Mesendoderm (in vitro differentiated cells): ENCODE measurements around the gene IL1RAPL1.

Experiments
- DNase-seq: peaks from one replicate; pipeline ENCODE4 v3.0.0; 2013
- H2AK5ac ChIP-seq: 2 replicates; pipeline ENCODE4 v1.6.1; 2013; ENCODE audit warnings: low read length, inconsistent platforms
- H2BK120ac ChIP-seq: 2 replicates; pipeline ENCODE4 v1.6.1; 2013; ENCODE audit warnings: low read depth, mild to moderate bottlenecking, low read length, moderate library complexity, mixed read lengths
- H2BK15ac ChIP-seq: replicated peaks from 2 replicates; pipeline ENCODE4 v1.6.1; 2013; ENCODE audit warnings: low read depth, mild to moderate bottlenecking, moderate library complexity
- H2BK5ac ChIP-seq: 2 replicates; pipeline ENCODE4 v1.6.1; 2013; ENCODE audit warnings: low read length, inconsistent platforms
- H3K18ac ChIP-seq: 2 replicates; pipeline ENCODE4 v1.6.1; 2013; ENCODE audit warnings: mild to moderate bottlenecking, low read length, mixed read lengths
- H3K23ac ChIP-seq: one replicate; pipeline ENCODE4 v1.6.1; 2013; ENCODE audit warnings: low read length
- H3K27ac ChIP-seq: 2 replicates; pipeline ENCODE4 v1.5.1; 2013; ENCODE audit warnings: low read depth, mild to moderate bottlenecking, inconsistent platforms, low read length, moderate library complexity
- H3K27me3 ChIP-seq: 2 replicates; pipeline ENCODE4 v1.6.1; 2013; ENCODE audit warnings: low read length, control low read depth, mild to moderate bottlenecking, inconsistent platforms; ENCODE audit not compliant: insufficient read depth, poor library complexity
- H3K36me3 ChIP-seq: 2 replicates; pipeline ENCODE4 v1.6.1; 2013; ENCODE audit warnings: low read length, inconsistent platforms; ENCODE audit not compliant: control insufficient read depth, insufficient read depth
- H3K4ac ChIP-seq: one replicate; pipeline ENCODE4 v1.6.1; 2013; ENCODE audit warnings: low read depth, mild to moderate bottlenecking, low read length, moderate library complexity
- H3K4me1 ChIP-seq: 2 replicates; pipeline ENCODE4 v1.6.1; 2013; ENCODE audit warnings: low read depth, low read length, inconsistent platforms; ENCODE audit not compliant: control insufficient read depth
- H3K4me2 ChIP-seq: 2 replicates; pipeline ENCODE4 v1.6.1; 2013; ENCODE audit warnings: low read length
- H3K4me3 ChIP-seq: 2 replicates; pipeline ENCODE4 v1.5.1; 2013; ENCODE audit warnings: mild to moderate bottlenecking, low read length
- H3K56ac ChIP-seq: one replicate; pipeline ENCODE4 v1.6.1; 2013; ENCODE audit warnings: low read length
- H3K79me1 ChIP-seq: 2 replicates; pipeline ENCODE4 v1.6.1; 2013; ENCODE audit warnings: low read length, inconsistent platforms
- H3K79me2 ChIP-seq: 2 replicates; pipeline ENCODE4 v1.6.1; 2013; ENCODE audit warnings: mild to moderate bottlenecking, low read length; ENCODE audit not compliant: control insufficient read depth, insufficient read depth
- H3K9ac ChIP-seq: 2 replicates; pipeline ENCODE4 v1.6.1; 2013; ENCODE audit warnings: low read length, inconsistent platforms
- H4K5ac ChIP-seq: one replicate; pipeline ENCODE4 v1.6.1; 2013; ENCODE audit warnings: low read length
- H4K8ac ChIP-seq: one replicate; pipeline ENCODE4 v1.6.1; 2013; ENCODE audit warnings: low read depth, mild to moderate bottlenecking, control low read depth, low read length, moderate library complexity
- WGBS: extraction: QIAGEN DNeasy Blood & Tissue Kit; methylation state at CpG from one replicate; pipeline ENCODE4 v1.1.7; 2013; ENCODE audit warnings: low lambda C conversion rate, missing lambda C conversion rate; ENCODE audit not compliant: insufficient coverage; ENCODE audit errors: extremely low coverage; 5-methylcytosine and 5-hydroxymethylcytosine counted together

Gene IL1RAPL1

GRCh38 chrX:28628120-28628519 lies 40.9 kb downstream of the IL1RAPL1 start:
- H3K79me1 ChIP-seq = no peaks in the 10 kb centered on the region
- no peaks in the 10 kb centered on the region for H3K36me3 ChIP-seq
- H3K9ac ChIP-seq = no peak overlapping the region
- no peak overlapping the region for H2AK5ac ChIP-seq
- no peak overlapping the region for H3K18ac ChIP-seq
- no peak overlapping the region for H2BK15ac ChIP-seq
- H4K8ac ChIP-seq = no peak overlapping the region
- H2BK5ac ChIP-seq = no peak overlapping the region
- H3K4me3 ChIP-seq = no peak overlapping the region
- no peak overlapping the region for H3K4me2 ChIP-seq
- H3K27me3 ChIP-seq = no peaks in the 10 kb centered on the region
- no peak overlapping the region for H3K23ac ChIP-seq
- H4K5ac ChIP-seq = no peak overlapping the region
- no peak overlapping the region for H3K4ac ChIP-seq
- no peak for DNase-seq
- H3K79me2 ChIP-seq = no peaks in the 10 kb centered on the region
- no peak overlapping the region for H2BK120ac ChIP-seq
- no peak overlapping the region for H3K27ac ChIP-seq
- no peak overlapping the region for H3K56ac ChIP-seq
- no peaks in the 10 kb centered on the region for H3K4me1 ChIP-seq

GRCh38 chrX:28638775-28639174 lies 51.5 kb downstream of the IL1RAPL1 start:
- no peak overlapping the region for H3K4me3 ChIP-seq
- no peak overlapping the region for H3K4me2 ChIP-seq
- no peak overlapping the region for H3K23ac ChIP-seq
- no peaks in the 10 kb centered on the region for H3K27me3 ChIP-seq
- no peak for DNase-seq
- no peak overlapping the region for H4K5ac ChIP-seq
- WGBS = no CpG with 5 or more reads among the region's 3 CpGs
- no peak overlapping the region for H2BK15ac ChIP-seq
- H3K18ac ChIP-seq = no peak overlapping the region
- H3K4me1 ChIP-seq = no peaks in the 10 kb centered on the region
- H3K79me2 ChIP-seq = no peaks in the 10 kb centered on the region
- H3K4ac ChIP-seq = no peak overlapping the region
- no peak overlapping the region for H2AK5ac ChIP-seq
- no peak overlapping the region for H3K27ac ChIP-seq
- no peak overlapping the region for H2BK120ac ChIP-seq
- H3K9ac ChIP-seq = no peak overlapping the region
- H4K8ac ChIP-seq = no peak overlapping the region
- H2BK5ac ChIP-seq = no peak overlapping the region
- no peak overlapping the region for H3K56ac ChIP-seq
- H3K36me3 ChIP-seq = no peaks in the 10 kb centered on the region
- H3K79me1 ChIP-seq = no peaks in the 10 kb centered on the region

- no peak overlapping the region for H4K5ac ChIP-seq
- no peak for DNase-seq
- no peak overlapping the region for H4K8ac ChIP-seq
- H2BK5ac ChIP-seq = no peak overlapping the region
- H3K4ac ChIP-seq = no peak overlapping the region
- no peak overlapping the region for H3K18ac ChIP-seq
- no peaks in the 10 kb centered on the region for H3K4me1 ChIP-seq
- no peak overlapping the region for H3K27ac ChIP-seq
- H3K56ac ChIP-seq = no peak overlapping the region
- H3K79me2 ChIP-seq = no peaks in the 10 kb centered on the region
- no peak overlapping the region for H2BK120ac ChIP-seq
- no peaks in the 10 kb centered on the region for H3K79me1 ChIP-seq
- H3K36me3 ChIP-seq = no peaks in the 10 kb centered on the region
- H3K9ac ChIP-seq = no peak overlapping the region
- no peak overlapping the region for H2AK5ac ChIP-seq
- H3K23ac ChIP-seq = no peak overlapping the region
- H2BK15ac ChIP-seq = no peak overlapping the region
- H3K27me3 ChIP-seq = no peaks in the 10 kb centered on the region
- H3K4me3 ChIP-seq = no peak overlapping the region
- no CpG with 5 or more reads among the region's 2 CpGs for WGBS
- H3K4me2 ChIP-seq = no peak overlapping the region
Observed at GRCh38 chrX:28639451-28639850, 52.2 kb downstream of the IL1RAPL1 start.

- H3K79me1 ChIP-seq = no peaks in the 10 kb centered on the region
- H4K5ac ChIP-seq = no peak overlapping the region
- H3K36me3 ChIP-seq = no peaks in the 10 kb centered on the region
- WGBS = no CpG with 5 or more reads among the region's 3 CpGs
- H2BK120ac ChIP-seq = no peak overlapping the region
- H3K4ac ChIP-seq = no peak overlapping the region
- H3K18ac ChIP-seq = no peak overlapping the region
- H3K9ac ChIP-seq = no peak overlapping the region
- no peak overlapping the region for H3K27ac ChIP-seq
- H3K4me2 ChIP-seq = no peak overlapping the region
- H4K8ac ChIP-seq = no peak overlapping the region
- H3K56ac ChIP-seq = no peak overlapping the region
- no peaks in the 10 kb centered on the region for H3K4me1 ChIP-seq
- no peaks in the 10 kb centered on the region for H3K79me2 ChIP-seq
- H2AK5ac ChIP-seq = no peak overlapping the region
- H2BK15ac ChIP-seq = no peak overlapping the region
- no peak for DNase-seq
- H3K23ac ChIP-seq = no peak overlapping the region
- no peak overlapping the region for H3K4me3 ChIP-seq
- H2BK5ac ChIP-seq = no peak overlapping the region
- no peaks in the 10 kb centered on the region for H3K27me3 ChIP-seq
Observed at GRCh38 chrX:28649541-28649940, 62.3 kb downstream of the IL1RAPL1 start.

- no peaks in the 10 kb centered on the region for H3K4me1 ChIP-seq
- WGBS = no CpG with 5 or more reads among the region's 1 CpG
- no peak overlapping the region for H3K56ac ChIP-seq
- H3K4me2 ChIP-seq = no peak overlapping the region
- H3K79me2 ChIP-seq = no peaks in the 10 kb centered on the region
- no peaks in the 10 kb centered on the region for H3K36me3 ChIP-seq
- no peak overlapping the region for H2BK5ac ChIP-seq
- H4K5ac ChIP-seq = no peak overlapping the region
- H2BK15ac ChIP-seq = no peak overlapping the region
- DNase-seq = no peak
- no peak overlapping the region for H3K23ac ChIP-seq
- no peak overlapping the region for H4K8ac ChIP-seq
- no peak overlapping the region for H3K27ac ChIP-seq
- H3K4ac ChIP-seq = no peak overlapping the region
- H3K79me1 ChIP-seq = no peaks in the 10 kb centered on the region
- no peak overlapping the region for H3K18ac ChIP-seq
- no peak overlapping the region for H2BK120ac ChIP-seq
- H3K9ac ChIP-seq = no peak overlapping the region
- H3K27me3 ChIP-seq = no peaks in the 10 kb centered on the region
- H2AK5ac ChIP-seq = no peak overlapping the region
- no peak overlapping the region for H3K4me3 ChIP-seq
Observed at GRCh38 chrX:28651186-28651585, 63.9 kb downstream of the IL1RAPL1 start.

GRCh38 chrX:28659269-28659668 lies 72.0 kb downstream of the IL1RAPL1 start:
- H3K4ac ChIP-seq = no peak overlapping the region
- H3K18ac ChIP-seq = no peak overlapping the region
- peak; percentile 57 for DNase-seq
- no peaks in the 10 kb centered on the region for H3K4me1 ChIP-seq
- H4K5ac ChIP-seq = no peak overlapping the region
- no peaks in the 10 kb centered on the region for H3K36me3 ChIP-seq
- H3K79me2 ChIP-seq = no peaks in the 10 kb centered on the region
- H3K23ac ChIP-seq = no peak overlapping the region
- no peak overlapping the region for H2BK15ac ChIP-seq
- no peak overlapping the region for H3K4me3 ChIP-seq
- no peak overlapping the region for H3K4me2 ChIP-seq
- no peak overlapping the region for H2BK5ac ChIP-seq
- H3K9ac ChIP-seq = no peak overlapping the region
- no CpG with 5 or more reads among the region's 23 CpGs for WGBS
- H4K8ac ChIP-seq = no peak overlapping the region
- H3K27me3 ChIP-seq = no peaks in the 10 kb centered on the region
- H3K79me1 ChIP-seq = no peaks in the 10 kb centered on the region
- H2BK120ac ChIP-seq = no peak overlapping the region
- no peak overlapping the region for H3K56ac ChIP-seq
- no peak overlapping the region for H2AK5ac ChIP-seq
- H3K27ac ChIP-seq = no peak overlapping the region
